ENCODE results near the gene SLC16A2. TPM values are rescaled to one million over a fixed set of nuclear protein-coding genes. Genes with fewer than 3 reads are reported as not detected.

The SLC16A2 gene
- total RNA-seq, 1 experiment from 2014 or later, result 55.2 TPM

DNA sequence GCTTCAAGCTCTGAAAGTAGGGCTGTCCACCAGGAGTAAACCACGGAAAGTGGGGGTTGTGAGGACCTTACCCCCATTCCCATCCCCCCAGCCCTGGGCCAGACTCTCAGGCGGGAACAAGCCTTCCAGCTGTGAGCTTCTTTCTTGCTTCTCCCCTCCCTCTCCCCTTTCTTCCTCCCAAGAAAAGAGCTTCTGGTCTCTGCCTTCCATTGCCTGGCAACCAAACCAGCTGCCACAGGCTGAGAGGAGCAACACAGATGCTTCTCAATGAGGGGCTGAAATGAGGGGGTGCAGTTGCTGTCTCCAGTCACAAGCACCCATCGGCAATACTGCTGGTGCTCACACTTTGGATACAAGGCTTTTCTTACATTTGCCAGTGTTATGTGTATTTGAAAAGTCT lies 72.5 kb downstream of the SLC16A2 start:
- CTCF ChIA-PET, result interaction anchor here (1.5 to 5.1 kb wide), 5 partner anchors 12 to 111 kb away, joined by 3 to 68 read pairs (median 4); no protein-coding TSS in a partner anchor
- TF ChIP-seq NR3C1 (CRISPR knock-in tag; conservative IDR thresholded peaks at IDR 0.05; ENCODE audit: low read depth), result no peak
- TF ChIP-seq SMAD3 (CRISPR knock-in tag; IDR thresholded peaks at IDR 0.05; ENCODE audit: borderline replicate concordance), result no peak
- no peak for TF ChIP-seq ATF1 (CRISPR knock-in tag; IDR thresholded peaks at IDR 0.05)
- TF ChIP-seq GRHL2 (CRISPR knock-in tag; IDR thresholded peaks at IDR 0.05; ENCODE audit: insufficient replicate concordance, severe bottlenecking), result no peak
- TF ChIP-seq KAT7 (CRISPR knock-in tag; IDR thresholded peaks at IDR 0.05; ENCODE audit: borderline replicate concordance), result no peak
- TF ChIP-seq EMX1 (CRISPR knock-in tag; IDR thresholded peaks at IDR 0.05), result no peak
- TF ChIP-seq RORB (CRISPR knock-in tag; IDR thresholded peaks at IDR 0.05), result no peak
- TF ChIP-seq, protein P1, sequence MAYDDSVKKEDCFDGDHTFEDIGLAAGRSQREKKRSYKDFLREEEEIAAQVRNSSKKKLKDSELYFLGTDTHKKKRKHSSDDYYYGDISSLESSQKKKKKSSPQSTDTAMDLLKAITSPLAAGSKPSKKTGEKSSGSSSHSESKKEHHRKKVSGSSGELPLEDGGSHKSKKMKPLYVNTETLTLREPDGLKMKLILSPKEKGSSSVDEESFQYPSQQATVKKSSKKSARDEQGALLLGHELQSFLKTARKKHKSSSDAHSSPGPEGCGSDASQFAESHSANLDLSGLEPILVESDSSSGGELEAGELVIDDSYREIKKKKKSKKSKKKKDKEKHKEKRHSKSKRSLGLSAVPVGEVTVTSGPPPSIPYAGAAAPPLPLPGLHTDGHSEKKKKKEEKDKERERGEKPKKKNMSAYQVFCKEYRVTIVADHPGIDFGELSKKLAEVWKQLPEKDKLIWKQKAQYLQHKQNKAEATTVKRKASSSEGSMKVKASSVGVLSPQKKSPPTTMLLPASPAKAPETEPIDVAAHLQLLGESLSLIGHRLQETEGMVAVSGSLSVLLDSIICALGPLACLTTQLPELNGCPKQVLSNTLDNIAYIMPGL (CRISPR knock-in tag; IDR thresholded peaks at IDR 0.05), result no peak
- TF ChIP-seq FOXP1 (CRISPR knock-in tag; IDR thresholded peaks at IDR 0.05; ENCODE audit: borderline replicate concordance), result no peak
- TF ChIP-seq MYBL2 (CRISPR knock-in tag; IDR thresholded peaks at IDR 0.05), result no peak
- TF ChIP-seq, protein P2, sequence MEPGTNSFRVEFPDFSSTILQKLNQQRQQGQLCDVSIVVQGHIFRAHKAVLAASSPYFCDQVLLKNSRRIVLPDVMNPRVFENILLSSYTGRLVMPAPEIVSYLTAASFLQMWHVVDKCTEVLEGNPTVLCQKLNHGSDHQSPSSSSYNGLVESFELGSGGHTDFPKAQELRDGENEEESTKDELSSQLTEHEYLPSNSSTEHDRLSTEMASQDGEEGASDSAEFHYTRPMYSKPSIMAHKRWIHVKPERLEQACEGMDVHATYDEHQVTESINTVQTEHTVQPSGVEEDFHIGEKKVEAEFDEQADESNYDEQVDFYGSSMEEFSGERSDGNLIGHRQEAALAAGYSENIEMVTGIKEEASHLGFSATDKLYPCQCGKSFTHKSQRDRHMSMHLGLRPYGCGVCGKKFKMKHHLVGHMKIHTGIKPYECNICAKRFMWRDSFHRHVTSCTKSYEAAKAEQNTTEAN (CRISPR knock-in tag; IDR thresholded peaks at IDR 0.05), result no peak
- DNase-seq (ENCODE audit: low spot score) (peak; percentile 11), ATAC-seq (no peak)
- POLR2A ChIA-PET, result interaction anchor here (1.2 kb wide), 1 partner anchor 72 kb away, joined by 3 read pairs; the partner anchor contains the start of gene SLC16A2
- no peaks in the 10 kb centered on the region for H3K27me3 Mint-ChIP-seq (ENCODE audit: low read depth)
- peaks cover 55% of the 10 kb centered on the region for H3K4me1 Mint-ChIP-seq
- H3K27ac Mint-ChIP-seq, result no peak overlapping the region
- H3K4me3 Mint-ChIP-seq, result no peak overlapping the region; the same call in 1 of the 2 replicates
- H3K9me3 Mint-ChIP-seq, result no peaks in the 10 kb centered on the region
- no peaks in the 10 kb centered on the region for H3K36me3 Mint-ChIP-seq

DNA sequence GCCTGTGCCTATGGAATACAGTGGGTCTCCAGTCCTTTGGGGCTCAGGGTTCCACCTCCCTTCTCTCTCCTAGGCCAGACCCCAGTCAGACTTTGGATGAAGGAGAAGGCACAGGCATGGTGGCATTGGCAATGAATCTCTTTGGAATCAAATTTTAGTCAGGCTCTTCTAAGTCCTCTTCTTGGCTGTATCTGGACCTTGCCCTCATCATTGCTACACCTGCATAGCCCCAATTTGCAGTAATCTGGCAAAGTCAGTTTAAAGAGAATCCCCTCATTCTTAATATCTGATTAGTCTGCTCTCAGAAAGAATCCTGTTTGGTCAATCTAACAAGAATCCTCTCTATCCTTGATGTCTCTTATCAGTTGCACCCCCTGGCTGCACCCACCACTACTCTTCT lies 77.6 kb downstream of the SLC16A2 start:
- ATAC-seq, result no peak
- DNase-seq (ENCODE audit: low spot score), result no peak
- H3K9me3 Mint-ChIP-seq, result no peaks in the 10 kb centered on the region
- no peak overlapping the region for H3K4me3 Mint-ChIP-seq
- H3K27ac Mint-ChIP-seq, result no peak overlapping the region
- ChIA-PET CTCF (no interaction called here), POLR2A (no interaction called here)
- no peaks in the 10 kb centered on the region for H3K36me3 Mint-ChIP-seq
- H3K27me3 Mint-ChIP-seq (ENCODE audit: low read depth), result no peaks in the 10 kb centered on the region
- peaks cover 11% of the 10 kb centered on the region for H3K4me1 Mint-ChIP-seq
- no peak for TF ChIP-seq SMAD3 (CRISPR knock-in tag; IDR thresholded peaks at IDR 0.05; ENCODE audit: borderline replicate concordance)
- TF ChIP-seq OVOL2 (CRISPR knock-in tag; IDR thresholded peaks at IDR 0.05; ENCODE audit: borderline replicate concordance), result no peak
- TF ChIP-seq ZNF423 (CRISPR knock-in tag; IDR thresholded peaks at IDR 0.05), result no peak
- TF ChIP-seq NFYB (CRISPR knock-in tag; conservative IDR thresholded peaks at IDR 0.05; ENCODE audit: low read depth), result no peak
- TF ChIP-seq, protein P3, sequence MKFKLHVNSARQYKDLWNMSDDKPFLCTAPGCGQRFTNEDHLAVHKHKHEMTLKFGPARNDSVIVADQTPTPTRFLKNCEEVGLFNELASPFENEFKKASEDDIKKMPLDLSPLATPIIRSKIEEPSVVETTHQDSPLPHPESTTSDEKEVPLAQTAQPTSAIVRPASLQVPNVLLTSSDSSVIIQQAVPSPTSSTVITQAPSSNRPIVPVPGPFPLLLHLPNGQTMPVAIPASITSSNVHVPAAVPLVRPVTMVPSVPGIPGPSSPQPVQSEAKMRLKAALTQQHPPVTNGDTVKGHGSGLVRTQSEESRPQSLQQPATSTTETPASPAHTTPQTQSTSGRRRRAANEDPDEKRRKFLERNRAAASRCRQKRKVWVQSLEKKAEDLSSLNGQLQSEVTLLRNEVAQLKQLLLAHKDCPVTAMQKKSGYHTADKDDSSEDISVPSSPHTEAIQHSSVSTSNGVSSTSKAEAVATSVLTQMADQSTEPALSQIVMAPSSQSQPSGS (CRISPR knock-in tag; IDR thresholded peaks at IDR 0.05; ENCODE audit: borderline replicate concordance, low read depth), result no peak
- TF ChIP-seq EMX1 (CRISPR knock-in tag; IDR thresholded peaks at IDR 0.05), result no peak
- no peak for TF ChIP-seq SOX15 (CRISPR knock-in tag; IDR thresholded peaks at IDR 0.05)
- TF ChIP-seq NR1H2 (CRISPR knock-in tag; IDR thresholded peaks at IDR 0.05), result no peak
- TF ChIP-seq, protein P4, sequence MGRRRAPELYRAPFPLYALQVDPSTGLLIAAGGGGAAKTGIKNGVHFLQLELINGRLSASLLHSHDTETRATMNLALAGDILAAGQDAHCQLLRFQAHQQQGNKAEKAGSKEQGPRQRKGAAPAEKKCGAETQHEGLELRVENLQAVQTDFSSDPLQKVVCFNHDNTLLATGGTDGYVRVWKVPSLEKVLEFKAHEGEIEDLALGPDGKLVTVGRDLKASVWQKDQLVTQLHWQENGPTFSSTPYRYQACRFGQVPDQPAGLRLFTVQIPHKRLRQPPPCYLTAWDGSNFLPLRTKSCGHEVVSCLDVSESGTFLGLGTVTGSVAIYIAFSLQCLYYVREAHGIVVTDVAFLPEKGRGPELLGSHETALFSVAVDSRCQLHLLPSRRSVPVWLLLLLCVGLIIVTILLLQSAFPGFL (CRISPR knock-in tag; IDR thresholded peaks at IDR 0.05; ENCODE audit: borderline replicate concordance), result no peak
- TF ChIP-seq, protein P5, sequence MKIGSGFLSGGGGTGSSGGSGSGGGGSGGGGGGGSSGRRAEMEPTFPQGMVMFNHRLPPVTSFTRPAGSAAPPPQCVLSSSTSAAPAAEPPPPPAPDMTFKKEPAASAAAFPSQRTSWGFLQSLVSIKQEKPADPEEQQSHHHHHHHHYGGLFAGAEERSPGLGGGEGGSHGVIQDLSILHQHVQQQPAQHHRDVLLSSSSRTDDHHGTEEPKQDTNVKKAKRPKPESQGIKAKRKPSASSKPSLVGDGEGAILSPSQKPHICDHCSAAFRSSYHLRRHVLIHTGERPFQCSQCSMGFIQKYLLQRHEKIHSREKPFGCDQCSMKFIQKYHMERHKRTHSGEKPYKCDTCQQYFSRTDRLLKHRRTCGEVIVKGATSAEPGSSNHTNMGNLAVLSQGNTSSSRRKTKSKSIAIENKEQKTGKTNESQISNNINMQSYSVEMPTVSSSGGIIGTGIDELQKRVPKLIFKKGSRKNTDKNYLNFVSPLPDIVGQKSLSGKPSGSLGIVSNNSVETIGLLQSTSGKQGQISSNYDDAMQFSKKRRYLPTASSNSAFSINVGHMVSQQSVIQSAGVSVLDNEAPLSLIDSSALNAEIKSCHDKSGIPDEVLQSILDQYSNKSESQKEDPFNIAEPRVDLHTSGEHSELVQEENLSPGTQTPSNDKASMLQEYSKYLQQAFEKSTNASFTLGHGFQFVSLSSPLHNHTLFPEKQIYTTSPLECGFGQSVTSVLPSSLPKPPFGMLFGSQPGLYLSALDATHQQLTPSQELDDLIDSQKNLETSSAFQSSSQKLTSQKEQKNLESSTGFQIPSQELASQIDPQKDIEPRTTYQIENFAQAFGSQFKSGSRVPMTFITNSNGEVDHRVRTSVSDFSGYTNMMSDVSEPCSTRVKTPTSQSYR (CRISPR knock-in tag; IDR thresholded peaks at IDR 0.05), result no peak
- TF ChIP-seq, protein P2 (CRISPR knock-in tag; IDR thresholded peaks at IDR 0.05), result no peak
- TF ChIP-seq RELA (CRISPR knock-in tag; IDR thresholded peaks at IDR 0.05; ENCODE audit: borderline replicate concordance), result no peak
- TF ChIP-seq, protein P6, sequence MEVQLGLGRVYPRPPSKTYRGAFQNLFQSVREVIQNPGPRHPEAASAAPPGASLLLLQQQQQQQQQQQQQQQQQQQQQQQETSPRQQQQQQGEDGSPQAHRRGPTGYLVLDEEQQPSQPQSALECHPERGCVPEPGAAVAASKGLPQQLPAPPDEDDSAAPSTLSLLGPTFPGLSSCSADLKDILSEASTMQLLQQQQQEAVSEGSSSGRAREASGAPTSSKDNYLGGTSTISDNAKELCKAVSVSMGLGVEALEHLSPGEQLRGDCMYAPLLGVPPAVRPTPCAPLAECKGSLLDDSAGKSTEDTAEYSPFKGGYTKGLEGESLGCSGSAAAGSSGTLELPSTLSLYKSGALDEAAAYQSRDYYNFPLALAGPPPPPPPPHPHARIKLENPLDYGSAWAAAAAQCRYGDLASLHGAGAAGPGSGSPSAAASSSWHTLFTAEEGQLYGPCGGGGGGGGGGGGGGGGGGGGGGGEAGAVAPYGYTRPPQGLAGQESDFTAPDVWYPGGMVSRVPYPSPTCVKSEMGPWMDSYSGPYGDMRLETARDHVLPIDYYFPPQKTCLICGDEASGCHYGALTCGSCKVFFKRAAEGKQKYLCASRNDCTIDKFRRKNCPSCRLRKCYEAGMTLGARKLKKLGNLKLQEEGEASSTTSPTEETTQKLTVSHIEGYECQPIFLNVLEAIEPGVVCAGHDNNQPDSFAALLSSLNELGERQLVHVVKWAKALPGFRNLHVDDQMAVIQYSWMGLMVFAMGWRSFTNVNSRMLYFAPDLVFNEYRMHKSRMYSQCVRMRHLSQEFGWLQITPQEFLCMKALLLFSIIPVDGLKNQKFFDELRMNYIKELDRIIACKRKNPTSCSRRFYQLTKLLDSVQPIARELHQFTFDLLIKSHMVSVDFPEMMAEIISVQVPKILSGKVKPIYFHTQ (CRISPR knock-in tag; IDR thresholded peaks at IDR 0.05), result no peak
